GM19468 (cell line): ENCODE measurements around the gene WNT9B.
"Not testable (repeated sequence)": the region's sequence is repeated elsewhere in the genome, so short reads cannot be mapped to it uniquely, and the experiment has no call there.

ENCODE experiments used
- ATAC-seq: cut with Tn5 transposase; IDR thresholded peaks from one replicate; pipeline ENCODE4 v1.9.1; 2021; ENCODE audit warnings: mild to moderate bottlenecking, moderate library complexity, moderate number of reproducible peaks; ENCODE audit not compliant: unreplicated experiment; ENCODE audit errors: extremely low read depth

Gene WNT9B

DNA sequence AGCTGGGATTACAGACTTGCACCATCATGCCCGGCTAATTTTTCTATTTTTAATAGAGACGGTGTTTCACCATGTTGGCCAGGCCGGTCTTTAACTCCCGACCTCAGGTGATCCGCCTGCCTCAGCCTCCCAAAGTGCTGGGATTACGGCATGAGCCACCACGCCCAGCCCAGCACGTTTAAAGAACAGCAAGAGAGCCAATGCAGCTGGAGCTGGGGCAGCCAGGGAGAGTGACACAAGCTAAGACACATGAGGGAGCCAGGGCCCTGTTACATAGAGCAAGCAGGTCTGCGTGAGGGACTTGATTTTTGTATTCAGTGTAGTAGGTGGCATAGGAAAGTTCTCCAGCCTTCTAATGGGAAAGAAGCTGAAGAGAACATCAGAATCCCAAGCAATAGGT, 49.9 kb downstream of the WNT9B start:
- no peak for ATAC-seq

DNA sequence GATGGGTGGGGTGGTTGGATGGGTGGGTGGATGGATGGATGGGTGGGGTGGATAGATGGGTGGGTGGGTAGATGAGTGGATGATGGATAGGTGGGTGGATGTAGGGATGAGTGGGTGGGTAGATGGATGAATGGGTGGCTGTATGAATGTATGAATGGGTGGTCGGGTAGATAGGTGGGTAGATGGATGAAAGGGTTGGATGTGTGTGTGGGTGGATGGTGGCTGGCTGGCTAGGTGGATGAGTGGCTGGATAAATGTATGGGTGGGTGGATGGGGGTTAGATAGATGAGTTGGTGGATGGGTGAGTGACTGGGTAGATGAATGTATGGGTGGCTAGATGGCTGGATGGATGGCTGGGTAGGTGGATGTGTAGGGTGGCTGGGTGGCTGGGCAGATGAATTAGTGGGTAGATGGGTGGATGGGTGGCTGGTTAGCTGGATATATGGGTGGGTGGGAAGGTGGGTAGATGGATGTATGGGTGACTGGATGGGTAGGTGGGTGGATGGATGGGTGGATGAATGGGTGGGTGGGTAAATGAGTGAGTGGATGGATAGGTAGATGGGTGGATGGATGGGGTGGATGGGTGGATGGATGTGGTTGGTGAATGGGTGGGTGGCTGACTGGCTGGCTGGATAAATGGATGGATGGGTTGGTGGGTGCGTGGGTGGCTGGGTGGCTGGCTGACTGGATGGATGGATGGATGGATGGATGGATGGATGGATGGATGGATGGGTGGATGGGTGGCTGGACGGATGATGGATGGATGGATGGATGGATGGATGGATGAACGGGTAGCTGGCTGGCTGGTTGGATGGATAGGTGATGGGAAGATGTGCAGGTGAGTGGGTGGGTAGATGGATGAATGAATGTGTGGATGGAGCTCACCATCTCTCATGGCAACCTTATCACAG, 52.6 kb downstream of the WNT9B start:
- ATAC-seq, result no peak

DNA sequence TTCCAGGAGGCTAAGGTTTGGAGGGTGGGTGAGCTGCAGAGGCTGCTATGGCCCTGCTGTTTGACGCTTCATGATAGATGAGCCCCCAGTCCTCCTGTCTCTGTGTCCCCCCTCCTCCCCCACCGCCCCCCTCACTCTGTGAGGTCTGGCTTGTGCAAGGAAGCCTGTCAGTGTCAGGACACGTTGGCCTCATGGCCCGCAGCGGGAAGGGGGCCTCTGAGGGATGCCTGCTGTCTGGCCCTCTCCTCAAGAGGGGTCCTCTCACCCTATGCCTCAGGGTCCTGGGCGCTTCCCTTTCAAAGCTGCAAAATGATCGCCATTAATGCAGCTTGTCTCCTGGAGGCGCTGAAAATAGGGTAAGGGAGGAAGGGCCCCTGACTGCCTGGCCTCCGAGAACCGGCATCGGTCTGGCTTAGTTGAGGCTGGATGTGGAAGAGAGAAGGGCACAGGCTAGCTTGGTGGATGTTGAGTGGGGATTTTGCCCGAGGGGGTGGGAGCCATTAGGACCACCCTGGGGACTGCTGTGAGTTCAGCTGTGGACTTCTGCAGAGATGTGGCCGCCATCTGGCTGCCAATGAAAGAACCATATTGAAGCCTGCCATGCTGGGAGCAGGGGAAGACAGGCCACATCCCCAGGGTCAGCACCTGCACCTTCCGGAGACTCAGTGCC, 56.8 kb downstream of the WNT9B start:
- no peak for ATAC-seq

DNA sequence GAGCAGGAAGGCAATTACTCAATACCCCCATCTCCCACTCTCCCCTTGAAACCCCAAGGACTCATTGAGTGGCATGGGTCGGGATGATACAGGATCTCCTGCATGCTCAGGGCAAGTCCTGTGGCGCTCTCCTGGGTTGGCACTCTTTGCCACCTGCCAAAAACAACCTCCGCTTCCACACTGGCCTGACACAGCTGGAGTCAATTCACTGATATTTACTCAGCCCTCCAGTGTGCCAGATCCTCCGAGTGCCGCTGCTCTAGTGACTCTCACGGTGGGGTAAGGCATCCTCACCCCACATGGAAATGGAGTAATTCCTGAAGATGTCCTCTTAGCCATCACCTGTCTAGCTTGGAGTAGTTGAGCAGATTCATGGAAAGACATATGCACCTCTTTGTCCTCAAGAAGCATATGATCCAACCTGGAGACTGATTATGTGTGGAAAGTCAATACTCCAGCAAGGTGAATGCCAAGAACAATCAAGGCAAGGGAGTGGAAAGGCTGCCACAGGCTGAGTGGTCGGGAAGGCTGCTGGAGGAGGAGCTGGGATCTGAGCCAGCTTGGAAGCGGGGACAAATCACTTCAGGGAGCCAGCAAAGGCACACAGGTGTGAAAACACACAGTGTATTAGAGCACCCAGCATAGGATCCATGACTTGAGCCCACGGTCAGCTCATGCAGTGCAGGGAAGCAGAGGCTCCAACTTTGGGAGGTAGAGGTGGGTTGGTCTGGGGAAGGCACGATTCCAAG, 59.0 kb downstream of the WNT9B start:
- no peak for ATAC-seq

DNA sequence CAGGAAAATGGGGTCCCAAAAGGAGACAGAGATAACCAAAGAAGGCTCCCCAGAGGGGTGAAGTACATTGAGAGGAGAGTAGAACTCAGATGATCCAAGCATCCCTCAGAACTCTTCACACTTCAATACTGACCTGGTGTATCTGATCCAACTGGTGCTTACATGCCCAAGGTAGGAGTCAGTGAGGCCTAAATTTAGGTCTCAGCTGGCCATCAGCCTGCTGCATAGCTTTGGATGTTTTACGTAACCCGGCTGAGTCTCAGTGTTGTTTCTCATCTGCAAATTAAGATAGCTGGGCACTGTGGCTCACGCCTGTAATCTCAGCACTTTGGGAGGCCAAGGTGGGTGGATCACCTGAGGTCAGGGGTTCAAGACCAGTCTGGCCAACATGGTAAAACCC, 59.9 kb downstream of the WNT9B start:
- ATAC-seq, result no peak

DNA sequence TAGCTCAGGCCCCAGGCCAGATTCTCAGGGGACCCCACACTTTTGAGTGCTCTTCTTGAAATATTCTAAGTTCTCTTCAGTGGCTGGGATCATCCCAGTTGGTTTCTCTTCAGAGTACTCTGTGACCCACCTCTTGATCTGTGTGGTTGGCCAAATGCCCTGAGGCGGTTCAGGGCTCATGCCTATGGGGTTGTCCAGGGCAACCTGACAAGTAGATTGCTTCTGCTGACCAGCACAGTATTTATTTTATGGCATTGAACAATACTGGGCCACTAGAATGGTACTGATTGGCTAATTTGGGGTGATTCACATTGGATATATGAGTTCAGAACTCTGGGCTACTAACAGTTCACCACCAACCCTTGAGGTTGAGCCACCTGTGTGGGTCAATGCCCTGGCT, 64.2 kb downstream of the WNT9B start:
- no peak for ATAC-seq

DNA sequence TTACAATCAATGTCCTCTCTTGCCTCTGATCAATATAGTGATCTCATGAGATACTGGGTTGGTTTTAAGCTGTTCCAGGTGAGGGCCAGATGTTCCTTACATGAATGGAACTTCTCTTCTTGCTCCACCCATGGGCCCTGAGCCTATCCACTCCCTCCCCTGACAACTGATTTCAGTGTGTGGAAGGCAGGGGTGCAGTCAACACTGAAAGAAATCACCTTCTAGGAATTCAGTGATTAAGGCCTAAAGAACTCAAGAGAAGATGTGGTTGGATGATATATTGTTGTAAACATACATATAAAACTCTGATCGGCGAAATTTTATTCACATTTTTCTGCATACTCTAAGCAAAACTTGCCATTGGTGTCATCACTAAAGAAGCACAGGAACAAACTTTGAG, 64.8 kb downstream of the WNT9B start:
- ATAC-seq, result no peak

DNA sequence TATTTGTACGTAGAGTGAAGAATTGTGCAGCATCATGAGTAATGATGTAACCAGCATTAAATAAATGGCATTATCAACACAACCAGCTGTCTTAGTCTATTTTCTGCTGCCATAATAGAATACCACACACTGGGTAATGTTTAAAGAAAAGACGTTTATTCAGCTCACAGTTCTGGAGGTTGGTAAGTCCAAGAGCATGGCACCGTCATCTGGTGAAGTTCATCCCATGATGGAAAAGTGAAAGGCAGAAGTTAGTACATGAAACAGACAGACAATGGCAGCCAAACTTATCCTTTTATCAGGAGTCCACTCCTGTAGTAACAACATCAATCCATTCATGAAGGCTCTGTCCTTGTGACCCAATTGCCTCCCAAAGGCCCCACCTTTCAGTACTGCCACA, 65.2 kb downstream of the WNT9B start:
- ATAC-seq, result no peak

DNA sequence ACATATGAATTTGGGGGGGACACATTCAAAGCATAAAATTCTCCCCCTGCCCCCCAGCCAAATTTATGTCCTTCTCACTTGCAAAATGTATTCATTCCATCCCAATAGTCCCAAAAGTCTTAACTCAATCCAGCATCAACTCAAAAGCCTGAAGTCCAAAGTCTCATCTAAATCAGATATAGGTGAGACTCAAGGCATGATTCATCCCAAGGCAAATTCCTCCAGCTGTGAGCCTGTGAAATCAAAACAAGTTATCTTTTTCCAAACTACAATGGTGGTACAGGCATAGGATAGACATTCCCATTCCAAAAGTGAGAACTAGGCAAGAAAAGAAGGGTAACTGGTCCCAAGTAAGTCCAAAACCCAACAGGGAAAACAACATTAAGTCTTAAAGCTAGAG, 65.7 kb downstream of the WNT9B start:
- ATAC-seq, result no peak

DNA sequence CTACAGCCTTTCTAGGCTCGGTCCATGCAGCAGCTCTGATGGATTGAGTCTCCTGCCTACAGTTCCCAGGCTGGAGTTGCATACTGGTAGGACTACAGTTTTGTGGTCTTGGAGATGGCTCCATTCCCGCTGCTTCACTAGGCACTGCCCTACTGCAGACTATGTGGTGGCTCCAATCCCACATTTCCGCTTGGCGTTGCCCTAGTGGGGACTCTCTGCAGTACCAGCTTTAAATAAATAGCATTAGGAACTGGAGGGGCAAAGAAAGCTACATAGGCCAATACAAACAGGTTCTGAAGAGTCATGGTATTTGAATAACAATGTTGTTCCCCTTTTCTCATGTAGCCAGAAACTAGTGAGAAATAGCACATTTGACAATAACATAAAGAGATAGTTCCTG, 66.1 kb downstream of the WNT9B start:
- no peak for ATAC-seq

DNA sequence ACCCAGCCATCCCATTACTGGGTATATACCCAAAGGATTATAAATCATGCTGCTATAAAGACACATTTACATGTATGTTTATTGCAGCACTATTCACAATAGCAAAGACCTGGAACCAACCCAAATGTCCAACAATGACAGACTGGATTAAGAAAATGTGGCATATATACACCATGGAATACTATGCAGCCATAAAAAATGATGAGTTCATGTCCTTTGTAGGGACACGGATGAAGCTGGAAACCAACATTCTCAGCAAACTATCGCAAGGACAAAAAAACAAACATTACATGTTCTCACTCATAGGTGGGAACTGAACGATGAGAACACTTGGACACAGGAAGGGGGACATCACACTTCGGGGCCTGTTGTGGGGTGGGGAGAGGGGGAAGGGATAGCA, 70.6 kb downstream of the WNT9B start:
- ATAC-seq, result not testable (repeated sequence)

DNA sequence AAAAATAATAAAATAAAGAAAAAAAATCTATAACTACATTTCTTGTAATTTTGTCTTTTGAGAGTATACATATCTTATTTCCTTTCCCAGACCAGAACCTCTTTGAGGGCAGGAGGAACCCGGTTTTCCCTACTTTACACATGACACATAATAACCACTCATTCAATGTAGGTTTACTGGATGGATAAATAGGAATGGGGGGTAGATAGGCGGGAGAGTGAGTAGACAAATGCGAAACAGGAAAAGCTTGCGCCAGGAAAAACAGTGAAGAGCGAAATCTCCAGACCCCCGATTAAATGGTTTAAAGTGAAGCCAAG, 71.1 kb downstream of the WNT9B start:
- ATAC-seq, result no peak

DNA sequence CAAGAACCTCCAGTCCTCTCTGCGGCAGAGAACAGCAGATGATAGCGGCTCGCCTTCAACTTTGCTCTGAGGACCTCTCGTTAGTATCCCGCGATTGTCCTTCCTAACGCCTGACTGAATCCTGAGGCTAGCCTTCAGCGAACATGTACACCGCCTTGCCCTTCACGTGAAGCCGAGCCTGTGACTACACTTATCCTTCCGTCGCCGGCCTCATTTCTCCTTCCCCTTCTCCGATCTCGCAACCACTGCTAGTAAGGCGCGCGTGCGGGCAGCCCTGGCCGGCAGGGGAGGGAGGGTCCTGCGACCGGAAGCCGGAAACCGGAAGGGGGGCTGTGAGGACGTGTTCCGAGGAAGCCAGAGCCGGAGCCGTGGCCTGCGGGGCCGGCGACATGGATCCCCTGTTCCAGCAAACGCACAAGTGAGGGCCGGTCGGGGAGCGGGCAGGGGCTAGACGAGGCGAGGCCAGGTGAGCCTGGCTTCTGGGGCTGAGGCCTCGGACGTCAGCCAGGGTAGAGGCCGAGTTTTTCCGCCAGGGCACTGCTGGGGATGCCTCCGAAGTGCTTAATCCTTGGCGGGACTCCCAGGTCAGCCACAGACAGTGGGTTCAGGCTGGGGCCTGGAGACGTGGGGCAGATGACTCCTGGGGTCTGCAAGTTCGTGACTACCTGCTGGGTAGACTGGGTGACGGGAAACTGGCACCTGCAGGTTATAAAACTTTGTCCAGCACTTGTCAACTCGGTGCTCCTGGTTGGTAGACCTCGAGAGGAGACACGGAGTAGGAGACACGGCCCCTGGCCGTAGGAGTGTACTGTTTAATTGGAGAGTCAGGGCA, 71.6 kb downstream of the WNT9B start, which contains the start of gene GOSR2:
Gene GOSR2 (plus strand): TSS at position 357 of the 832 bp plus-strand sequence. CDS start 33 bp downstream, at position 390.
- ATAC-seq, result peak; percentile 69

DNA sequence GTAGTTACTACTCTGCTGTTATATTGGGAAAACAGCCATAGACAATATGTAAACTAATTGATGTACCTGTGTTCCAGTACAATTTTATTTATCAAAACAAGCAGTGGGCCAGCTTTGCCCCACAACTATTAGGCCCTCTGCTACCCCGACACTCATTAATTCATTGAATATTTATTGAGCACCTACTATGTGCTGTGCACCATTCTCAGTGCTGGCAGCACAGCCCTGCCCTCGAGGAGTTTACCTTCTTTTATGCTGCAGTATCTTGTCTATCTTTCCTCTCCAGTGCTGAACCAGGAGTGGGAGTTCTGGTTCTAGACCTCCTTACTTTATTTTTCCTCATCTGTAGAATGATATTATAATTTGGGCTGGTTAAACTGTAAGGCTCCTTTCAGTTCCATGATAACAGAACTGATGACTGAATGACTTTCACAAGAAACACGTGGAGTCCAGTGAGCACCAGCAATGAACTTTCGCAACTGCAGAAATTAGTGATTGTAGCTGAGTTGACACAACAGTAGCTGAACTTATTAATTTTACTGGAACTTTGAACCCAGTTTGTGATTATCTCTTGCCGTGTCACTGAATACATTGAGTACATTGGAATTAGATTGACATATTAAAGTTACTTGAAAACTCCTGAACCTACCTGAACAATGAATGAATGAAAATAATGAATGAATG, 73.9 kb downstream of the WNT9B start:
- ATAC-seq, result no peak

DNA sequence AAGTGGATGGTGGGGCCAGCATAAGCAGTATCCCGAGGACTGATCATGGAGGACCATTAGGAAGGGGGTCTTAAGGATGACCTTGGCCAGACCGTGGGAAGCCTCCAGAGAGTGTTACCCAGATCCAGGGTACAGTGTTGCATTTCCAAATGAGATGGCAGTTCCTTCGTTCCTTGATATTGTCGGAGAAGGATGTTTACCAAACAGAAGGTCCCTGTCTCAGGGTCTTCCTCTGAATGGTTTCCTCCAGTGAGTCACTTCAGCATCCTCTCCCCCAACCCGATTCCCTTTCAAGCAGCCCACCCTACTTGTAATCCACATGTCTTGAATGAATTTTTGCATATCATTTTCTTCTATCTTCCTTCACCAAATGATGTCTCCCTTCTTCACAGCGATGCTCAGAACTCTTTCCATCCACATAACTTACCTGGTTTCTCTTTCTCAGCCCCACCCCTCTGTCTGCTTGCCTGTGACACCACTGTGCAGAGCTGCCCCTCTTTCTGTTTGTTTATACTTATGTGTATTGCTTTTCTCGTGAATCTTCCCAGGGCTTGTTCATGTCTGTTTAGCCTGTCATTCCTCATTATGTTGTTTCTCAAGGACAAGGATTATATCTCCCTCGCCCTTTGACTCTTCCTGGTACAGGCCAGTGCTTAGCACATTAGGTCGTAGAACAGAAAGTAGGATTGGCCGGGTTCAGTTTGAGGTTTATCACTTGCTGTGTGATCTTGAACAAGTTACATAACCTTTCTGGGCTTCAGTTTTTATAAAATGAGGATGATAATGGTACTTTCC, 77.3 kb downstream of the WNT9B start:
- no peak for ATAC-seq

DNA sequence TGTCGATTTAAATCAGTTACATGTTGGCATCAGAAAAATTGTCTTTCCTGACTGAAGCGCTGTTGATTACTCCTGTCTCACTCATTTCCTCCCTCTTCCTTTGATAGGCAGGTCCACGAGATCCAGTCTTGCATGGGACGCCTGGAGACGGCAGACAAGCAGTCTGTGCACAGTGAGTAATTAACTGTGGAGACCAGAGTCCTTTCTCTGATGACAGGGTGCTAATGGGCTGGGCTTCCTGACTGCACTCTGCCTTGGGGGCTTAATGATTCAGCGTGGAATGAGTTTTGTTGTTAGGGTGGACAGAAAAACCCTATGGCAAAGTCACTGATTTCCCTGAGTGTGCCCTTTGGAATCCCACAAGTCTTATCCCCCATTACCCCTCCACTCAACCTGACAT, 78.0 kb downstream of the WNT9B start:
- no peak for ATAC-seq

DNA sequence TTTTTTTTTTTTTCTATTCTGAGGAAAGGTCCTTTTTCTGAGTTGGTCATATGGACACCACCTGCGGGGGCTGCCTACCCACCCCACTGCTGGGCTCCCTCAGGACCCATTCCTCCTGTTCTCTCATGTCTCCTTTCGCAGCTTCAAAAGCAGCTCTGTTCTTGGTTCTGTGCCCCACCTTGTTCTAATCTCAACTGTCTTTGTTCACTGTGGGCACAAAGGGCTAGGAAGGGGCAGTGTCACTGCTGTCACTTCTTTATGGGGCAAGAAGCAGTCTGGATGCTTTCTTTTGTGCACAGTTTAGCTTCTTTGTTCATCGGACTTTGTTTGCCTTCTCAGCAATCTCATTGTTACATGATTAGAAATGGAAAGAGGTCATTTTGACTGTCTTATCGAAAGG, 78.7 kb downstream of the WNT9B start:
- no peak for ATAC-seq

DNA sequence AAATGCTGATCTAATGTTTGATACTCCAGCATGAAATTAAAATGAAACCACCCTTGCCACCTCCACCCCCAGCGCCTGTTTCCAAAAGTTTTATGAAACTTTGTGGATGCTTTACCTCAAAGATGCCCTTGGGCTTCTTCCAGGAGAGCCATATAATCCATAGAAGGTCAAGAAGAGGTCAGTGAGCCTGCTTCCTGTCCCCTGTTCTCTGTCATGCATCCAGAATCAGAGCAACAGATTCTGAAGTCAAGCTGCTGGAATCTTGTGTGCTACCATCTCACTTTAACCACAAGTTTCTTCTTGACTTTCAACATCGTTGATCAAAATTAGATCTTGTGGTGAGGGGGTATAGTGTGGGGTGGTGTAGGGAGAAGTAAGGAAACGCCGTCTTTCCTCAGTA, 80.2 kb downstream of the WNT9B start:
- ATAC-seq, result no peak
